Sigmoid colon (tissue), 7 donors: ENCODE data around the gene DPT. TPM values are rescaled to one million over a fixed set of nuclear protein-coding genes. Genes with fewer than 3 reads are reported as not detected.

Experiments
- DNase-seq: peaks from one replicate; pipeline ENCODE4 v3.0.0-alpha.2; 2019
- H3K27ac ChIP-seq, 4 donors: fragments of 200-600 bp; sonication (generic); one replicate each; pipeline ENCODE4 v1.5.1; 2016 to 2019; ENCODE audit warnings: mild to moderate bottlenecking in 1 of 4
- H3K27me3 ChIP-seq, 3 donors: fragments of 200-600 bp; sonication (generic); one replicate each; pipeline ENCODE4 v1.5.1; 2019; ENCODE audit warnings: mild to moderate bottlenecking in 1 of 3
- H3K36me3 ChIP-seq, 4 donors: fragments of 200-600 bp; sonication (generic); one replicate each; pipeline ENCODE4 v1.5.1; 2016 to 2019
- H3K4me1 ChIP-seq, 4 donors: fragments of 200-600 bp; sonication (generic); one replicate each; pipeline ENCODE4 v1.5.1; 2017 to 2019
- H3K4me3 ChIP-seq, 4 donors: fragments of 200-600 bp; sonication (generic); one replicate each; pipeline ENCODE4 v1.5.1; 2017 to 2019; ENCODE audit warnings: mild to moderate bottlenecking in 2 of 4, moderate library complexity in 1 of 4
- H3K9me3 ChIP-seq, 4 donors: fragments of 200-600 bp in 3 of 4; sonication (generic) in 3 of 4; one replicate each; pipeline versions ENCODE4 v1.5.1 to v1.6.1; 2013 to 2019
- EP300 ChIP-seq, 4 donors: sonication (generic); formaldehyde crosslinking; IDR thresholded peaks; one replicate each; pipeline ENCODE4 v1.6.1; 2017; ENCODE audit warnings: antibody characterized with exemption in 4 of 4
- POLR2A ChIP-seq, 2 donors: fragments of 450-650 bp; IDR thresholded peaks; one replicate each; pipeline ENCODE4 v1.6.1; 2016; ENCODE audit warnings: antibody characterized with exemption in 2 of 2, mild to moderate bottlenecking in 2 of 2, moderate library complexity in 2 of 2
- POLR2AphosphoS5 ChIP-seq, 4 donors: sonication (generic); formaldehyde crosslinking; IDR thresholded peaks; one replicate each; pipeline ENCODE4 v1.6.1; 2017; ENCODE audit warnings: antibody characterized with exemption in 4 of 4
- WGBS, 2 donors: extraction: QIAGEN DNeasy Blood & Tissue Kit; methylation state at CpG; one replicate each; pipeline ENCODE4 v1.1.7; 2013; 5-methylcytosine and 5-hydroxymethylcytosine counted together
- intact Hi-C: fragments of 100-400 bp; cut with DNase I; formaldehyde crosslinking; loops from one replicate; pipeline ENCODE4 v1.15.1; 2023
- polyA plus RNA-seq, 3 donors: library from polyadenylated mRNA; stranded (reverse); fragments of 200-250 nt; gene quantifications; one replicate each; pipeline ENCODE4 v1.2.3, GENCODE V29; 2013
- total RNA-seq, 4 donors: library from RNA; depleted of rRNA; stranded (reverse); fragments of >200 nt; gene quantifications; one replicate each; pipeline ENCODE4 v1.1.0, GENCODE V29; 2016
- TF ChIP-seq, protein P1 (sequence below), 4 experiments: fragments of 450-650 bp in 3 of 4; fragments of 200-600 bp in 1 of 4; IDR thresholded peaks; one replicate each; pipeline ENCODE4 v1.5.1; 2016 to 2019; ENCODE audit warnings: antibody characterized with exemption in 4 of 4, mild to moderate bottlenecking in 3 of 4, moderate library complexity in 2 of 4
- donor health status: healthy with polysubstance abuse.
- donor health status: Bipolar disorder and iron deficiency.
- donor health status: healthy.

DPT gene
- total and polyA plus RNA-seq, 7 donors, result 2.1 to 519 (median 249) TPM

GRCh38 chr1:168760241-168760640 is 31.2 kb upstream of the DPT start:
- Histone ChIP-seq H3K4me1 (no peaks in the 10 kb centered on the region), H3K9me3 (no peaks in the 10 kb centered on the region), H3K27me3 (no peaks in the 10 kb centered on the region), H3K27ac (no peak overlapping the region), H3K4me3 (no peak overlapping the region), H3K36me3 (no peaks in the 10 kb centered on the region)
- TF ChIP-seq EP300 (IDR thresholded peaks at IDR 0.05), result no peak
- no peak for TF ChIP-seq POLR2AphosphoS5 (IDR thresholded peaks at IDR 0.05)
- WGBS, 2 donors, result 93 to 97% methylated on average over 2 of the region's 2 CpGs
- intact Hi-C loops, result no loop called here
- no peak for DNase-seq

DNA sequence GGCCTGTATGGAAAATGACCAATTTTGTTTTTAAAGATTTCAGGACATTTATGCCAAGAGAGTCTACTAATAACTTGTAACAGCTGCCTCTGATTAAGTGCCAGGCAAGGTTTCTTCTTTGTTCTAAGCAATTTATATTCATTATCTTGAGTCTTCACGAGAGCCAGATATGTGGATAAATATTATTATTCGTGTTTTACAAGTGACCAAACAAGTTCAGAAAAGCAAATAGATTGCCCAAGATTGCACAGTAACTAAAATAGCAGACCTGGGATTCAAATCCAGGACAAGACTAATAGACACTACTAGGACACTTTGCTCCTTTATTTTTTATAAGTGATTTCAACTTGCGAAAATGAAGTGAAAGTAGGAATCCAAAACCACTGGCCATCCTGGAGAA is 30.1 kb upstream of the DPT start:
- TF ChIP-seq POLR2A (IDR thresholded peaks at IDR 0.05) (no peak), POLR2AphosphoS5 (IDR thresholded peaks at IDR 0.05) (no peak), EP300 (IDR thresholded peaks at IDR 0.05) (no peak)
- TF ChIP-seq, protein P1, sequence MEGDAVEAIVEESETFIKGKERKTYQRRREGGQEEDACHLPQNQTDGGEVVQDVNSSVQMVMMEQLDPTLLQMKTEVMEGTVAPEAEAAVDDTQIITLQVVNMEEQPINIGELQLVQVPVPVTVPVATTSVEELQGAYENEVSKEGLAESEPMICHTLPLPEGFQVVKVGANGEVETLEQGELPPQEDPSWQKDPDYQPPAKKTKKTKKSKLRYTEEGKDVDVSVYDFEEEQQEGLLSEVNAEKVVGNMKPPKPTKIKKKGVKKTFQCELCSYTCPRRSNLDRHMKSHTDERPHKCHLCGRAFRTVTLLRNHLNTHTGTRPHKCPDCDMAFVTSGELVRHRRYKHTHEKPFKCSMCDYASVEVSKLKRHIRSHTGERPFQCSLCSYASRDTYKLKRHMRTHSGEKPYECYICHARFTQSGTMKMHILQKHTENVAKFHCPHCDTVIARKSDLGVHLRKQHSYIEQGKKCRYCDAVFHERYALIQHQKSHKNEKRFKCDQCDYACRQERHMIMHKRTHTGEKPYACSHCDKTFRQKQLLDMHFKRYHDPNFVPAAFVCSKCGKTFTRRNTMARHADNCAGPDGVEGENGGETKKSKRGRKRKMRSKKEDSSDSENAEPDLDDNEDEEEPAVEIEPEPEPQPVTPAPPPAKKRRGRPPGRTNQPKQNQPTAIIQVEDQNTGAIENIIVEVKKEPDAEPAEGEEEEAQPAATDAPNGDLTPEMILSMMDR (IDR thresholded peaks at IDR 0.05), result no peak
- no peak for DNase-seq
- intact Hi-C loops, result no loop called here
- H3K27me3 ChIP-seq, result no peaks in the 10 kb centered on the region
- no peak overlapping the region for H3K4me3 ChIP-seq
- no peak overlapping the region for H3K27ac ChIP-seq
- H3K9me3 ChIP-seq, result no peaks in the 10 kb centered on the region
- H3K36me3 ChIP-seq, result no peaks in the 10 kb centered on the region
- WGBS, 2 donors, result 52 to 74% methylated on average over 3 of the region's 3 CpGs
- H3K4me1 ChIP-seq, result no peaks in the 10 kb centered on the region

DNA sequence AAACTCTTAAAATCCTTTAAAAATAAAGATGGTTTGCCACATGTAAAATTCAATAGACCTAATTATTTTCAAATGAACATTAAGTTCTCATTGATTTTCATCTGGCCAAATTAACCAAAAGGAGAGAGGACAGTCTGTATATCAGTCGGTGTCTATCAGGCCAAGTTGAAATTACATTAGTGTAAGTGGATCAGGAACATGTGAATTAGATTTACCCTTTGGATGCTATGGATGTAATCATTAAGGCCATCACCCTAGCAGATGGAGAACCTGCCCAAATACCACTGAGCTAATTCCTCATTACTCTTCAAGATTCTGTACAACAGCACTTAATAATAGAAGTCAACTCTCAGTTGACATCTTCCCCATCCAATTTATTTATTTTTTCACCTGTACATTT is 29.5 kb upstream of the DPT start:
- intact Hi-C loops, result no loop called here
- 98 to 99% methylated on average over 1 of the region's 1 CpG for WGBS, 2 donors
- Histone ChIP-seq H3K27me3 (no peaks in the 10 kb centered on the region), H3K36me3 (no peaks in the 10 kb centered on the region), H3K27ac (no peak overlapping the region), H3K9me3 (no peaks in the 10 kb centered on the region), H3K4me3 (no peak overlapping the region), H3K4me1 (no peaks in the 10 kb centered on the region)
- TF ChIP-seq POLR2AphosphoS5 (IDR thresholded peaks at IDR 0.05) (no peak), EP300 (IDR thresholded peaks at IDR 0.05) (no peak), POLR2A (IDR thresholded peaks at IDR 0.05) (no peak)
- TF ChIP-seq, protein P1 (IDR thresholded peaks at IDR 0.05), result no peak
- DNase-seq, result no peak

DNA sequence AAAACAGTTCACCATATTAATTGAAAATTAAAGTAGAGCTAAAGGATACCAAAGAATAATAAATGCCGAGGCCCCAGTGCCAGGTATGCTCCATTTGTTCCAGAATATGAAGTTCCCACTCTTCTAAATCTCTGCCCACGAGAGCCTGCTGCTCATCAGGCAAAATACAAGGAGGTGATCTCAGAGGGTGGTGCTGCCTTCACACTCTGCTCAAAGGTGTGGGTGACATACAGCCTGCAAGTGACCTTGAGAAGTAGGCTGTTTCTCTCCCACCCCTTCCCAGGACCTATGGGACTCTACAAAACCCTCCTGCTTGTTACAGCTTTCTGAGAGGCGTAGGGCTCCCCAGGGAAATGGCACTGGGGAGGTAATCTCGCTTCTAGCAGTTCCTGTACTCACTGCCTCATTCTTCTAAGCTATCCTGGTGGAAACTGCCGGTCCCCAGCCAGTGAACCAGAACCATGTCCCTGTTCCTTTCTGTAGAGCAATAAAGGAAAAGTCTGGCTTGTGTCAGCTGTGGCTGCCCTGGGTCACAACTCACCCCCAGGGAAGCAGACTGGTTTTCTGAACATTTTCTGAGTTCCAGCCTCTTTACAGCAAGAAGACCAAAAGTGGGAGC is 26.9 kb upstream of the DPT start:
- Histone ChIP-seq H3K4me3 (no peak overlapping the region), H3K27me3 (no peaks in the 10 kb centered on the region), H3K9me3 (no peaks in the 10 kb centered on the region), H3K27ac (no peak overlapping the region), H3K4me1 (peaks cover 0 to 17% (median 14%) of the 10 kb centered on the region in 4 donors), H3K36me3 (no peaks in the 10 kb centered on the region)
- intact Hi-C loops, result no loop called here
- WGBS, 2 donors, result 79 to 84% methylated on average over 5 of the region's 5 CpGs
- no peak for DNase-seq
- TF ChIP-seq, protein P1 (IDR thresholded peaks at IDR 0.05), result no peak
- TF ChIP-seq POLR2AphosphoS5 (IDR thresholded peaks at IDR 0.05) (no peak), EP300 (IDR thresholded peaks at IDR 0.05) (no peak), POLR2A (IDR thresholded peaks at IDR 0.05) (no peak)

DNA sequence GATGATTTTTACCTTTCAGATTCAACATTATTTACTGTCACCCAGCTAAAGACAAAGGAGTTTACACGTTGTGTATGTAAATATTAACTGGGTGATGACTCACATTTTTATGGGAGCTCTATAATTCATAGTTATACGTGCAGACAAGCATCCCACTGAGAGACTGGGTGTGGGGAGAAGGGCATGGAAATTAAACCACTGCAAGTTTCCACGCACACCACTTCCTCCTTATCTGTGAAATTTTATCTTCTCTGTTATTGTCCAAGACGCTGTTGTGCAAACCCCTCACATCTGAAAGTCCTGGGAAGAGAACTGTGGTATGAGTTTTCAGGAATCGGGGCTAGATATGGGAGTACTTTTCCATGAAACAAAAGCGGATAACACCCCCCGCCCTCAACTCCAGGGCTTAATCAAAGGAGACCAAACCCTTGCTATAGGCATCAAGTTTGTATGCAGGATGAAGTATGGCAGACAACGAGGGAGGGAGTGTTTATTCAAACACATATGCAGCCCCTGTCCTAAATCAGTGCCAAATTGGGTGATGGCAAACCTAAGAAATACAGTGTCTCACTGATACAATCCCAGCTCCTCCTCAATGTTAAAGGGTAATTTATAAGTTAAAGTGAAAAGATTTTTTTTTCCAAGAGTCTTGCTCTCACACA is 23.3 kb upstream of the DPT start:
- H3K4me1 ChIP-seq, result peaks cover 0 to 22% (median 19%) of the 10 kb centered on the region in 4 donors
- H3K9me3 ChIP-seq, result no peaks in the 10 kb centered on the region
- intact Hi-C loops, result no loop called here
- DNase-seq, result no peak
- no peak overlapping the region for H3K4me3 ChIP-seq
- H3K36me3 ChIP-seq, result no peaks in the 10 kb centered on the region
- WGBS, 2 donors, result 14 to 51% methylated on average over 8 of the region's 8 CpGs
- H3K27me3 ChIP-seq, result no peaks in the 10 kb centered on the region
- no peak for TF ChIP-seq EP300 (IDR thresholded peaks at IDR 0.05)
- TF ChIP-seq, protein P1 (IDR thresholded peaks at IDR 0.05), result no peak
- TF ChIP-seq POLR2A (IDR thresholded peaks at IDR 0.05), result no peak
- TF ChIP-seq POLR2AphosphoS5 (IDR thresholded peaks at IDR 0.05), result no peak
- H3K27ac ChIP-seq, result no peak overlapping the region
